CD4-positive, alpha-beta T cell treated with Interleukin-17A for 4 hours (primary cell): ENCODE measurements around the gene FOXE3.
"Not testable (repeated sequence)": the region's sequence is repeated elsewhere in the genome, so short reads cannot be mapped to it uniquely, and the experiment has no call there.

ENCODE experiments used
- DNase-seq: peaks from one replicate; pipeline ENCODE4 v3.0.0-alpha.2; 2020; ENCODE audit warnings: mixed read lengths

Gene FOXE3

GRCh38 chr1:47452426-47452825 is 36.3 kb downstream of the FOXE3 start:
- DNase-seq = no peak

- DNase-seq = not testable (repeated sequence)
Measured at GRCh38 chr1:47453910-47454309, 37.8 kb downstream of the FOXE3 start.

GRCh38 chr1:47456250-47456649 is 40.2 kb downstream of the FOXE3 start:
- DNase-seq = no peak

- not testable (repeated sequence) for DNase-seq
Measured at GRCh38 chr1:47457547-47457946, 41.5 kb downstream of the FOXE3 start.

DNA sequence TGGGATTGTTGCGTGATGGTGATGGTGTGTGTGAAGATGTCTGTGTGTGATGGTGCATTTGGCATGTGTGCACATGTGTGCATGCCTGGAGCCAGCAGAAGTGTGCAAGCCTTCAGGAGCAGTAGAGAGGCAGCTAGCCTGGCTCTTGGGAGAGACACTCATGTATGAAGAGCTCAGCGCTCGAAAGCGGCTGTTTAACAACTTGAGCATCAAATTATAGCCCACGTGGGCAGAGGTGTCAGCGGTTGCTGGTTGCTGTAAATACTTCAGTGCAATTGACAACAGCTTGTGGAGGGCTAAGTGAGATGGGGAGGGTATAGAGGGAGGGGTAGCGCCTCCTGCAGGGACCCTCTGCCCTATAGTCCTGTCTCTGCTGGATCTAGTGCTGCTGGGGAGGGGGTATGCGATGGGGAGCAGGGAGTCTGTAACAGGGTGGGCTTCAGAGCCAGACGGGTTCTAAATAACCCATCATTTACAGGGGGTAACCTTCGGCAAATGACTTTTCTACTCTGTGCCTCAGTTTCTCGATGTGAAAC is 43.2 kb downstream of the FOXE3 start:
- no peak for DNase-seq

- no peak for DNase-seq
Measured at GRCh38 chr1:47460040-47460439, 44.0 kb downstream of the FOXE3 start.

GRCh38 chr1:47460456-47460855 is 44.4 kb downstream of the FOXE3 start:
- no peak for DNase-seq

- no peak for DNase-seq
Measured at GRCh38 chr1:47465605-47466004, 49.5 kb downstream of the FOXE3 start.
